SK-N-SH treated with all-trans-retinoic acid at 6 μM for 48 hours (cell line): Measurements from ENCODE around the gene D2HGDH.

Experiments
- ATAC-seq: fragments of 200-7000 bp; cut with Tn5 transposase; 3 replicates; pipeline ENCODE4 v1.9.1; 2020; ENCODE audit warnings: mild to moderate bottlenecking, moderate library complexity
- ARNTL ChIP-seq: fragments of 450-650 bp; formaldehyde crosslinking; IDR thresholded peaks from 2 replicates; pipeline ENCODE4 v1.5.0; 2020; ENCODE audit warnings: low read depth, mild to moderate bottlenecking, moderate library complexity, borderline replicate concordance
- BACH2 ChIP-seq: fragments of 250-450 bp; sonication (Bioruptor Pico); IDR thresholded peaks from 2 replicates; pipeline ENCODE4 v1.9.0; 2021; ENCODE audit warnings: mild to moderate bottlenecking, borderline replicate concordance
- CREB5 ChIP-seq: fragments of 250-450 bp; sonication (Bioruptor Pico); IDR thresholded peaks from 2 replicates; pipeline ENCODE4 v1.5.1; 2020; ENCODE audit warnings: low read depth, mild to moderate bottlenecking, moderate library complexity
- CSDC2 ChIP-seq: fragments of 250-450 bp; sonication (Bioruptor Pico); IDR thresholded peaks from 2 replicates; pipeline ENCODE4 v1.5.0; 2020; ENCODE audit warnings: mild to moderate bottlenecking, moderate library complexity
- ESRRG ChIP-seq: fragments of 250-450 bp; sonication (Bioruptor Pico); IDR thresholded peaks from 2 replicates; pipeline ENCODE4 v1.6.1; 2021; ENCODE audit warnings: mild to moderate bottlenecking
- GLIS3 ChIP-seq: fragments of 250-450 bp; sonication (Bioruptor Pico); IDR thresholded peaks from 2 replicates; pipeline ENCODE4 v1.5.0; 2020; ENCODE audit warnings: mild to moderate bottlenecking, moderate library complexity
- ISL1 ChIP-seq: fragments of 250-450 bp; sonication (Bioruptor Pico); IDR thresholded peaks from 2 replicates; pipeline ENCODE4 v2.1.2; 2022; ENCODE audit warnings: mild to moderate bottlenecking, moderate library complexity
- OSR1 ChIP-seq: fragments of 250-450 bp; sonication (Bioruptor Pico); IDR thresholded peaks from 2 replicates; pipeline ENCODE4 v1.8.0; 2022; ENCODE audit warnings: moderate library complexity, mild to moderate bottlenecking, inconsistent platforms
- PATZ1 ChIP-seq: fragments of 250-450 bp; sonication (Bioruptor Pico); IDR thresholded peaks from 2 replicates; pipeline ENCODE4 v1.8.0; 2020; ENCODE audit warnings: mild to moderate bottlenecking, moderate library complexity, borderline replicate concordance
- PPARA ChIP-seq: fragments of 250-450 bp; sonication (Bioruptor Pico); IDR thresholded peaks from 2 replicates; pipeline ENCODE4 v1.5.0; 2020; ENCODE audit warnings: mild to moderate bottlenecking, borderline replicate concordance
- RARB ChIP-seq: fragments of 250-450 bp; sonication (Bioruptor Pico); IDR thresholded peaks from 2 replicates; pipeline ENCODE4 v1.8.0; 2021; ENCODE audit warnings: mild to moderate bottlenecking, moderate library complexity
- SNAI2 ChIP-seq: fragments of 250-450 bp; sonication (Bioruptor Pico); IDR thresholded peaks from 2 replicates; pipeline ENCODE4 v1.5.0; 2020; ENCODE audit warnings: mild to moderate bottlenecking, moderate library complexity
- TCF4 ChIP-seq: fragments of 250-450 bp; sonication (Bioruptor Pico); IDR thresholded peaks from 2 replicates; pipeline ENCODE4 v1.8.0; 2021; ENCODE audit warnings: mild to moderate bottlenecking, moderate library complexity, borderline replicate concordance
- TOX ChIP-seq: fragments of 250-450 bp; sonication (Bioruptor Pico); IDR thresholded peaks from 2 replicates; pipeline ENCODE4 v1.8.0; 2021; ENCODE audit warnings: mild to moderate bottlenecking, moderate library complexity, borderline replicate concordance
- TSHZ2 ChIP-seq: fragments of 250-450 bp; sonication (Bioruptor Pico); IDR thresholded peaks from 2 replicates; pipeline ENCODE4 v1.5.0; 2020; ENCODE audit warnings: mild to moderate bottlenecking, moderate library complexity
- ZC3H10 ChIP-seq: fragments of 250-450 bp; sonication (Bioruptor Pico); IDR thresholded peaks from 2 replicates; pipeline ENCODE4 v1.5.1; 2021; ENCODE audit warnings: mild to moderate bottlenecking, moderate library complexity
- ZFP3 ChIP-seq: fragments of 250-450 bp; sonication (Bioruptor Pico); IDR thresholded peaks from 2 replicates; pipeline ENCODE4 v1.5.0; 2020; ENCODE audit warnings: mild to moderate bottlenecking, moderate library complexity
- ZFP30 ChIP-seq: fragments of 450-650 bp; formaldehyde crosslinking; IDR thresholded peaks from 2 replicates; pipeline ENCODE4 v1.5.0; 2022; ENCODE audit warnings: mild to moderate bottlenecking, moderate library complexity
- ZNF565 ChIP-seq: fragments of 450-650 bp; formaldehyde crosslinking; conservative IDR thresholded peaks from 2 replicates; pipeline ENCODE4 v1.5.0; 2020; ENCODE audit warnings: low read depth, mild to moderate bottlenecking, moderate library complexity
- ZNF70 ChIP-seq: fragments of 450-650 bp; formaldehyde crosslinking; IDR thresholded peaks from 2 replicates; pipeline ENCODE4 v1.5.0; 2020; ENCODE audit warnings: mild to moderate bottlenecking, moderate library complexity
- ZNF8 ChIP-seq: fragments of 450-650 bp; formaldehyde crosslinking; IDR thresholded peaks from 2 replicates; pipeline ENCODE4 v1.5.0; 2020; ENCODE audit warnings: mild to moderate bottlenecking, moderate library complexity
- TF ChIP-seq, protein P1 (sequence below): fragments of 250-450 bp; sonication (Bioruptor Pico); IDR thresholded peaks from 2 replicates; pipeline ENCODE4 v1.5.1; 2021; ENCODE audit warnings: mild to moderate bottlenecking, moderate library complexity
- TF ChIP-seq, protein P2 (sequence below): fragments of 250-450 bp; sonication (Bioruptor Pico); IDR thresholded peaks from 2 replicates; pipeline ENCODE4 v1.8.0; 2021; ENCODE audit warnings: low read depth, mild to moderate bottlenecking, moderate library complexity, borderline replicate concordance

Gene D2HGDH

DNA sequence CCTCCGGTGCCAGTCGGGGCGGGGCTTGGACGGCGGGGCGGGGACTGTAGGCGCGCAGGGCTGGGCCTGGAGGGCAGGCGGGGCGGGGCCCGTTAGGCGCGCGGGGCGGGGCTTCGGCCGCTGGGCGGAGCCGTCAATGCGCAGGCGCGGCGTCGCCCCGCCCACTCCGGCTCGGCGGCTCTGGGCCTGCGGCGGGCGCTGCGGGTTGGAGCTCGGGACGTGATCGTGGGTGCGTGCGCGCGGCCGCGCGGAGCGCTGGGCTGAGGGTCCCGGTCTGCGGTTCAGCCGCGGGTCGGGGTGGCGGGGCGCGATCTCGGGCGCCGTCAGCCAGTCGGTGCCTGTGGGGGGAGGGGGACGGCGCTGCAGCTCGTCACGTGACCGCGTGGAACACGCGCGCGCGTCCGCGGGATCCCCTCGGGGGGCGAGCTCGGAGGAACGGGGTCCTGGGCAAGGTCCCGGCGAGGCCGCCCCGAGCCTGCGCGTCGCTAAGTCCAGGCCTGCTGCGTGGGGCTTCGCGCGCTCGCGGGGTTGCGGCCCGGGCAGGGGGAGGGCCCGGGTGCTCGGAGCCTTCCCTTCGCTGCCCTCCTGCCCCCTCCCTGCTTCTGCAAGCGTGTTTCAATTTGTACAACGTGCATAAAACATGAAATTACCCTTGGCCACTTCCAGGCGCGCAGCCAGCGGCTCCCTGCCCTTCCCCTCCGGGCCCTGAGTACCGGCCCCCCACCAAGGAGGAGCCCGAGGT lies at the start of gene D2HGDH:
D2HGDH (plus strand) TSS at position 164 of the 742 bp plus-strand sequence. CDS start 595 bp downstream, outside the sequence.
- TF ChIP-seq ZFP3 (no peak; the same call in 1 of the 2 replicates), OSR1 (no peak), TOX (CRISPR knock-in tag) (no peak), TSHZ2 (CRISPR knock-in tag) (peak; percentile 77), RARB (CRISPR knock-in tag) (no peak), SNAI2 (CRISPR knock-in tag) (peak; percentile 21; the same call in 1 of the 2 replicates), ZNF8 (no peak), CSDC2 (CRISPR knock-in tag) (no peak; the same call in 1 of the 2 replicates), ISL1 (no peak), ZFP30 (CRISPR knock-in tag) (no peak), ZNF565 (CRISPR knock-in tag) (no peak)
- TF ChIP-seq, protein P1, sequence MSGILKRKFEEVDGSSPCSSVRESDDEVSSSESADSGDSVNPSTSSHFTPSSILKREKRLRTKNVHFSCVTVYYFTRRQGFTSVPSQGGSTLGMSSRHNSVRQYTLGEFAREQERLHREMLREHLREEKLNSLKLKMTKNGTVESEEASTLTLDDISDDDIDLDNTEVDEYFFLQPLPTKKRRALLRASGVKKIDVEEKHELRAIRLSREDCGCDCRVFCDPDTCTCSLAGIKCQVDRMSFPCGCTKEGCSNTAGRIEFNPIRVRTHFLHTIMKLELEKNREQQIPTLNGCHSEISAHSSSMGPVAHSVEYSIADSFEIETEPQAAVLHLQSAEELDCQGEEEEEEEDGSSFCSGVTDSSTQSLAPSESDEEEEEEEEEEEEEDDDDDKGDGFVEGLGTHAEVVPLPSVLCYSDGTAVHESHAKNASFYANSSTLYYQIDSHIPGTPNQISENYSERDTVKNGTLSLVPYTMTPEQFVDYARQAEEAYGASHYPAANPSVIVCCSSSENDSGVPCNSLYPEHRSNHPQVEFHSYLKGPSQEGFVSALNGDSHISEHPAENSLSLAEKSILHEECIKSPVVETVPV: no peak
- peak; percentile 86 for ATAC-seq

GRCh38 chr2:241686324-241686649 lies 48.1 kb upstream of the D2HGDH start:
- TF ChIP-seq SNAI2 (CRISPR knock-in tag): no peak
- no peak for TF ChIP-seq TCF4 (CRISPR knock-in tag)
- no peak for TF ChIP-seq ZNF8
- peak; percentile 15 for ATAC-seq

GRCh38 chr2:241686650-241687425 lies 47.6 kb upstream of the D2HGDH start, which contains the start of gene DTYMK:
TSS of gene DTYMK (minus strand) at chr2:241686815. CDS start at chr2:241686783, 32 bp downstream.
- peak; percentile 98 for ATAC-seq
- TF ChIP-seq ZFP30 (CRISPR knock-in tag) (no peak), TCF4 (CRISPR knock-in tag) (no peak), TOX (CRISPR knock-in tag) (no peak), ARNTL (CRISPR knock-in tag) (no peak), SNAI2 (CRISPR knock-in tag) (no peak), TSHZ2 (CRISPR knock-in tag) (no peak), PPARA (CRISPR knock-in tag) (no peak), ESRRG (no peak), ZNF8 (no peak), PATZ1 (CRISPR knock-in tag) (no peak), ZC3H10 (CRISPR knock-in tag) (no peak), CSDC2 (CRISPR knock-in tag) (no peak), CREB5 (no peak), GLIS3 (CRISPR knock-in tag) (no peak), ISL1 (no peak), ZNF70 (CRISPR knock-in tag) (no peak), OSR1 (no peak), BACH2 (CRISPR knock-in tag) (no peak)
- TF ChIP-seq, protein P2, sequence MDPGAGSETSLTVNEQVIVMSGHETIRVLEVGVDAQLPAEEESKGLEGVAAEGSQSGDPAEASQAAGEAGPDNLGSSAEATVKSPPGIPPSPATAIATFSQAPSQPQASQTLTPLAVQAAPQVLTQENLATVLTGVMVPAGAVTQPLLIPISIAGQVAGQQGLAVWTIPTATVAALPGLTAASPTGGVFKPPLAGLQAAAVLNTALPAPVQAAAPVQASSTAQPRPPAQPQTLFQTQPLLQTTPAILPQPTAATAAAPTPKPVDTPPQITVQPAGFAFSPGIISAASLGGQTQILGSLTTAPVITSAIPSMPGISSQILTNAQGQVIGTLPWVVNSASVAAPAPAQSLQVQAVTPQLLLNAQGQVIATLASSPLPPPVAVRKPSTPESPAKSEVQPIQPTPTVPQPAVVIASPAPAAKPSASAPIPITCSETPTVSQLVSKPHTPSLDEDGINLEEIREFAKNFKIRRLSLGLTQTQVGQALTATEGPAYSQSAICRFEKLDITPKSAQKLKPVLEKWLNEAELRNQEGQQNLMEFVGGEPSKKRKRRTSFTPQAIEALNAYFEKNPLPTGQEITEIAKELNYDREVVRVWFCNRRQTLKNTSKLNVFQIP (CRISPR knock-in tag): no peak
